ENCODE results near the gene PTPRO. TPM values are rescaled to one million over a fixed set of nuclear protein-coding genes. Genes with fewer than 3 reads are reported as not detected.

The PTPRO gene
- total RNA-seq, 1 experiment from 2014 or later: 0.52 TPM

DNA sequence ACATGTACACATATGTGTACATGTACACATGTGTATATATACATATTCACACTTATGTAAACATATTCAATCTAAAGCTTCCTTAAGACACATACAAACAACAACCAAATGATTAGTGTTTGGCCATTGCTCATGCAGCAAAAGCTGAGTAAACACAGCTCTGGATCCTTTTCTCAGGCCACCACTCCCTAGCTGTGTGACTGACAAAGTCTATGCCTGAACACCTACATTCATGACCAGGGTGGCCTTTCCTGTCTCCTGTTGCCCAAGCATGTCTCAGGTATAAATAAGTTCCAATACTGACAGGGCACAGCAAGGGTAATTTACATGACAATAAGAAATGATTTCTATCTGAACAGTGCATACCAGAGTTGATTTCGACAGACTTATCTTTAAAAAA, 1.4 kb upstream of the PTPRO start:
- H3K36me3 Mint-ChIP-seq (ENCODE audit: insufficient read depth in 1 of 3, low read depth in 3 of 3): no peaks in the 10 kb centered on the region; a peak in 1 of 7 replicates
- Histone ChIP-seq H2AFZ (ENCODE audit: low read length) (no peak overlapping the region), H2BK20ac (ENCODE audit: low read depth, low read length, poor library complexity, severe bottlenecking) (no peak overlapping the region), H3K23ac (ENCODE audit: insufficient read length, low read depth, low read length) (no peak overlapping the region), H4K91ac (ENCODE audit: insufficient read length, low read depth, low read length) (no peak overlapping the region), H3K4me1 (ENCODE audit: insufficient read depth, low read length) (no peaks in the 10 kb centered on the region), H2AK5ac (ENCODE audit: insufficient read length, low read length) (no peak overlapping the region), H2BK12ac (ENCODE audit: insufficient read length, low read depth, low read length) (no peak overlapping the region), H3K27me3 (ENCODE audit: insufficient read depth, low read length) (no peaks in the 10 kb centered on the region; the same call in 1 of the 2 replicates), H3T11ph (ENCODE audit: low read length) (no peak overlapping the region), H4K20me1 (ENCODE audit: control insufficient read depth, insufficient read depth, insufficient read length) (no peaks in the 10 kb centered on the region), H3K23me2 (ENCODE audit: insufficient read length, low read depth, low read length, poor library complexity, severe bottlenecking) (peaks cover 7% of the 10 kb centered on the region), H3K14ac (ENCODE audit: insufficient read depth, low read length) (no peak overlapping the region), H4K5ac (ENCODE audit: insufficient read length, low read depth, low read length) (no peak overlapping the region), H3K18ac (ENCODE audit: insufficient read length, low read depth, low read length) (no peak overlapping the region), H3K27ac (ENCODE audit: insufficient read length, low read depth, low read length) (no peak overlapping the region), H3K79me1 (ENCODE audit: insufficient read depth, low read depth, low read length, poor library complexity, severe bottlenecking) (no peaks in the 10 kb centered on the region), H3K4me2 (ENCODE audit: insufficient read depth, insufficient read length, low read length) (no peak overlapping the region), H4K8ac (replicated peaks; ENCODE audit: insufficient read length, low read depth, low read length) (no peak overlapping the region), H3K9me3 (ENCODE audit: control insufficient read depth, low read depth, low read length) (no peaks in the 10 kb centered on the region), H3K4ac (ENCODE audit: low read depth, low read length) (no peak overlapping the region), H3K79me2 (ENCODE audit: insufficient read depth, low read length) (no peaks in the 10 kb centered on the region), H2BK120ac (ENCODE audit: low read depth, low read length, poor library complexity, severe bottlenecking) (no peak overlapping the region), H2BK5ac (ENCODE audit: insufficient read length, low read length) (no peak overlapping the region), H3K56ac (ENCODE audit: insufficient read length, low read depth, low read length) (no peak overlapping the region), H3K9ac (ENCODE audit: extremely low read depth, insufficient read length, low read length) (no peak overlapping the region), H2BK15ac (ENCODE audit: low read depth, low read length) (no peak overlapping the region)
- TF ChIP-seq CTCF (conservative IDR thresholded peaks at IDR 0.05): no peak
- DNase-seq: no peak
- no peak overlapping the region for H3K4me3 Mint-ChIP-seq
- no peak overlapping the region for H3K27ac Mint-ChIP-seq
- H3K9me3 Mint-ChIP-seq: no peaks in the 10 kb centered on the region
- no CpG with 5 or more reads among the region's 1 CpG for WGBS (ENCODE audit: extremely low coverage, insufficient read length, low lambda C conversion rate)
- peaks cover 7 to 11% of the 10 kb centered on the region in 2 experiments; a peak in 3 of 4 replicates for H3K4me1 Mint-ChIP-seq
- peaks cover 55% of the 10 kb centered on the region for H3K27me3 Mint-ChIP-seq (ENCODE audit: low read depth)

Measured in H9 (cell line).